COLO668 (cell line): Measurements from ENCODE around the gene SLC25A42.
A peak's percentile ranks its signal among the peaks of the same experiment; 100 is the strongest.
"Not testable (repeated sequence)": the region's sequence is repeated elsewhere in the genome, so short reads cannot be mapped to it uniquely, and the experiment has no call there.

Source experiments
- DNase-seq: peaks from one replicate; lab custom pipeline; 2025; ENCODE audit not compliant: unreplicated experiment; lab: John Stamatoyannopoulos, UW

SLC25A42 gene

DNA sequence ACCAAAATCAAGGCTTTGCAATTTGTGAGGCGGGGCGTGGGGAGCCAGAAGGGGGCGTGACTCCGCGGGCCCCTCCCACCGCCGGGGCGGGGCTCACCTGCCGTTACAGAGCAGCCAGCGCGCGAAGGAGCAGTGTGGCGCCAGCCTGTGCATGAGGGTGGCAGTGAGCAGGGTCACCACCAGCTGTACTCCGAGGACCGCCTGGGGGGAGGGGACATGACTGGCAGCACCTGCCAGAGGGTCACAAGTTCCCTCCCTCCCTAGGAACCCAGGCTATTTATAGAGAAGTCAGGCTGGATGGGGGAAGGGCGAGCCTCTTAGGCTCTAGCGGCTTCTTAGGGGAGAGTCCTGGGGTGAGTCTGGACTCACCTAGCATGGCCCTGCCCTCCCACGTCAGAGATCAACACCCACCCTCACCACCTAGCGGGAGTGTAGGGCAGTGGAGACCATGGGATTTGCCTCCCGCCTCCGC, 70.9 kb downstream of the SLC25A42 start:
- peak; percentile 19 for DNase-seq

DNA sequence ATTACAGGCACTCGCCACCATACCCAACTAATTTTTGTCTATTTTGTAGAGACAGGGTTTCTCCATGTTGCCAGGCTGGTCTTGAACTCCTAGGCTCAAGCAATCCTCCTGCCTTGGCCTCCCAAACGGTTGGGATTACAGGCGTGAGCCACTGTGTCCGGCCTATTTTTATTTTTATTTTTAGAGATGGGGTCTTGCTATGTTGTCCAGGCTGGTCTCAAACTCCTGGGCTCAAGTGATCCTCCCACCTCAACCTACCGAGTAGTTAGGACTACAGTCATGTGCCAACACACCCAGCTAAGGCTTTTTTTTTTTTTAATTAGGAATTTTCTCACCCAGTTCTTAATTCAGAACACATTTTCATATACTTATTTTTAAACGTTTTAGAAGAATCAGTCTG, 71.9 kb downstream of the SLC25A42 start:
- DNase-seq = not testable (repeated sequence)

DNA sequence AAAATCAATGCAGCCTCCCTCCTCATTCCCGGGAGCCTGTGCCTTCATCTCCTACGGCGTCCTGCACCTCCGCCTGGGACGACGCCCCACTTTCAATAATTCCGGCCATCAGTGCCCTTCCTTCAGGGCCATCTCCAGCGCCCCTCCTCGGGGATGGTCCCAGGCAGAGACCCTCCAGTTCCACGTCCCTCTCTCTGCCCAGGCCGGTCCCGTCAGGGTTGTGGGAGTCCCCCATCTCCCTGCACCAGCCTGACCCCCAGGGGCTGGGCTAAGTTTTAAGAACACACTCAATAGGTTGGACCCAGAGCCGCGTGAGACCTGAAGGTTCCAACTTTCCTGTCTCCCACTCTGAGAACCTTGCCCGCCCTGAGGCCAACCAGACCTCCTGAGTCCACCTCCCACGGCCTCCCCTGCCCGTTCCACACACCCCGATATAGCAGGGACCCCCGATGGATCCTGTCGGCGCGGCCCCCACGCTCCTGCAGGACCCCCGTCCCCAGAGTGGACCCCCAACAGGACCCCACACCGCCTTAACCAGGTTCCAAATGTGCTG, 73.8 kb downstream of the SLC25A42 start:
- DNase-seq = no peak

- DNase-seq = peak; percentile 96
Observed at GRCh38 chr19:19138109-19138981, 74.6 kb downstream of the SLC25A42 start, which contains the start of gene TMEM161A. TSS of gene TMEM161A (minus strand) at chr19:19138478. CDS start at chr19:19138428, 50 bp downstream.

GRCh38 chr19:19139876-19140229, 76.1 kb downstream of the SLC25A42 start:
- DNase-seq = no peak

- no peak for DNase-seq
Observed at GRCh38 chr19:19140476-19140875, 76.7 kb downstream of the SLC25A42 start.

DNA sequence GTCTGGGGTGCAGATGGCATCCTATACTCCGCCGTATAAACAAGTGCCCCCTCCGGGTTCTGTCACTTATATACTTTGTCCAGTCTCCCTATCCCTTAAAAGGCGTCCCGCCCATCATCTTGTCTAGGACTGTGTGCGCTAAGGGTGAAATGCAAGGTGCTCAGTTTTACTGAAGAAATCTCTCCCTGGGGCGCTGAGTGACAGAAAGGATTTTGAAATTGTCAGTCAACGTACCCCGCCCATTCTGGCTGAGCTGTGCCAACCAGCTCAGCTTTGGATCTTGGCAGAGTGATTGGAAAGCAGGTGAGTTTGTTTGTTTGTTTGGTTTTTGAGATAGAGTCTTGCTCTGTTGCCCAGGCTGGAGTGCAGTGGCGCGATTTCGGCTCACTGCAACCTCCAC, 78.6 kb downstream of the SLC25A42 start:
- DNase-seq = no peak

- DNase-seq = no peak
Observed at GRCh38 chr19:19145281-19145680, 81.5 kb downstream of the SLC25A42 start.

GRCh38 chr19:19145684-19146608, 82.2 kb downstream of the SLC25A42 start:
- peak; percentile 63 for DNase-seq

DNA sequence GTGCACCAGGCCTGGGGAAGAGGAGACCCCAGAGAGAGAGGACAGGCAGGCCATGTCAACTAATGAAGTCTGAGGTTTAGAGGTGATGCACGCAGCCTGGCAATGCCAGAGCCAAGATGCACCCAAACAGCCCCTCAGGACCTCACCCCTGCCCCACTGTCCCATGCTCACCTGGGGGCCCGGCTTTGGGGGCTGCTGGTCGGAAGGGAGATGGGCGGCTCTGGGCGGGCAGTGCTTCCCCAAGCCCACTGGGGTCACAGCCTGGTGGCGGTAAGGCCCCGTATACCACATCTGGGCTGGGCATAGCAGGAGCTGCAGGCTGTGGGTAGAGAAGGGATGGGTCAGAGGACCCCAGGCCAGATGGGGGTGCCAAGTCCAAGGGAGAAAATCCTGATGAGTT, 83.1 kb downstream of the SLC25A42 start:
- DNase-seq = no peak

DNA sequence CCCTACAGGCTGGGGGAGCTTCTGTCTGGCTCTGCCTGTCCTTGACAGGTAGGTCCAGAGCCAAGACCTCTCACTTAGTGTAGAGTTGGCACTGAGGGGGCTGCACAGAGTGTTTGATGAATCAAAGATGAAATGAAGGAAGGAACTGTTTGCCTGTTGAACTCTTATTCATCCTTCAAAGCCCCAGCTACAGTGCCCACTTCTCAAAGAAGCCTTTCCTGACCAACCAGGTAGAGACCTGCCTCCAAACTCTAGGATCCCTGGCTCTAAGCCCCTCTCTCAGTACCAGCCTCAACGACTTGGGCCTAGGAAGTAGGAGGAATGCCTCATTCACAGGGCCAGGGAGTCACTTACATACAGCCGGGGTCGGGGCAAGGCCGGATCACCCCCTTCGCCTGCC, 83.5 kb downstream of the SLC25A42 start:
- DNase-seq = no peak

- DNase-seq = not testable (repeated sequence)
Observed at GRCh38 chr19:19148504-19148903, 84.7 kb downstream of the SLC25A42 start.

DNA sequence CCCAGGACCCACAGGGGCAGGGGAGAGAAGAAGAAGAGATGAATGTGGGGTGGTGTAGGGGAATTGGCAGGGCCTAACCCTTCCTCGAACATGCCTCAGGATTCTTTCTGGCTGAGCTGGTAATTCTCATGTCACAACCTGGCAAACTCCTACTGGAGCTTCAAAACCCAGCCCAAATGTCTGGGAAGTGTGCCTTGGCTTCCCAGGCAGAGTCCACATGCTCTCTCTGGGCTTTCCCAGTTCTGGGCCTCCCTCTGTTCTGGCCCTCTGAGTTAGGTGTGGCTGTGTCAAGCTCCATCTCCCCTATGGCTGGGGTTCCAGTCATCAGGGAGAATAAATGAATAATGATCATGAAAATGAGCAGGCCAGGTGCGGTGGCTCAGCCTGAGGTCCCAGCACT, 85.6 kb downstream of the SLC25A42 start:
- no peak for DNase-seq

- DNase-seq = no peak
Observed at GRCh38 chr19:19151418-19151817, 87.6 kb downstream of the SLC25A42 start.

GRCh38 chr19:19152668-19153384, 89.0 kb downstream of the SLC25A42 start:
- DNase-seq = no peak

GRCh38 chr19:19154768-19155494, 91.1 kb downstream of the SLC25A42 start:
- no peak for DNase-seq

DNA sequence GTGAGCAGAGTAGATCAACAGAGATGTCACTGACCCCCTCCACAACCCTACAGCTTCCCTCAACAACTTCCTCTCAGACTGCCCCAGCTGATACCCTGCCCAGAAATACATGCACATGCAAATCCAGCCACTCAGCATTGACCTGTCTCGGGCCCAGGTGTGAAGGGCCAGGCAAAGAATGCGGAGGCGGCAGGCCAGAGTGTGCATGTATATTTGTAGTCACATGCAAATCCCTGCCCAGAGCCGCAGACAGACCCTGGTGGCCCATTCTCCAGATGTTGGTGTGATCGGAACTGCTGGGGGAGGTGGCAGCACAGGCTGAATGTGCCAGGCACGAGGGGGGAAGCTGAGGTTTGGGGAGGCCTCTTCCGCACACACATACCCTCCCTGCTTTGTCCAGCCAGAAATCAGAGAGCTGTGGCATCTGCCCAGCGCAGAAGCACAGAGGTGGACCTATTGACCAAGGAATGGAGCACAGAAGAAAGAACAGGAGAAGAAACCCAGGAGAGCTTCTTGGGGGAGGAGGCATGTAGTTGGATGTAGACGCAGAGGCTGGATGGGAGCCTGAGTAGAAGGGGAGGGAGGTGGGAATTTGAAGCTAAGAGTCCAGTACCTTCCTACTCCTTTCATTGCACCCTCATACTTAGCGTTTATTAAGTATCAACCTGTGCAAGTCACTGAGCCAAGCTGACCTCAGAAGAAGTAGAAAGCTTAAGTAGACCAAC, 91.9 kb downstream of the SLC25A42 start:
- no peak for DNase-seq

- no peak for DNase-seq
Observed at GRCh38 chr19:19157808-19158207, 94.0 kb downstream of the SLC25A42 start.

DNA sequence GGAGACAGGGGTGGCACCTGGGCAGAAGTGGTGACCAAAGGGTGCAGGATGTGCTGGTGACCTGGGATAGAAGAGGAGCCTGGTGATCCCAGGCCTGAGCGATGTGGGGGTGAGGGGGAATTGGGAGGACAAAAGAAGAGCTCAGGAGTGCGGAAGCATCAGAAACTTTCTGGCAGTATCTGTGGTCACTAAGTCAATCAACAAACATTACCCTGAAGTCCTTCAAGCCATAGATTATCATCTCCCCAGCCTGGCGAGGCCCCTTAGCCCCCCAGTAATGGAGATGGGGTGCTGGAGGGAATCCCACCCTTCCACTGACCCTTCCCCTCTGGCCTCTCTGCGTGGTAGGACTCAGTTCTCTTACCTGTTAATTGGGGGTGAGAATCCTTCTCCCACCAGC, 95.7 kb downstream of the SLC25A42 start:
- no peak for DNase-seq
